Measurements from ENCODE around the gene IPCEF1. TPM values are rescaled to one million over a fixed set of nuclear protein-coding genes. Genes with fewer than 3 reads are reported as not detected.

The IPCEF1 gene
- total RNA-seq, 3 donors from 2014 or later (not counting 1 experiment from before 2014, with no cell fraction given): 31.4 to 53.2 (median 45.5) TPM

DNA sequence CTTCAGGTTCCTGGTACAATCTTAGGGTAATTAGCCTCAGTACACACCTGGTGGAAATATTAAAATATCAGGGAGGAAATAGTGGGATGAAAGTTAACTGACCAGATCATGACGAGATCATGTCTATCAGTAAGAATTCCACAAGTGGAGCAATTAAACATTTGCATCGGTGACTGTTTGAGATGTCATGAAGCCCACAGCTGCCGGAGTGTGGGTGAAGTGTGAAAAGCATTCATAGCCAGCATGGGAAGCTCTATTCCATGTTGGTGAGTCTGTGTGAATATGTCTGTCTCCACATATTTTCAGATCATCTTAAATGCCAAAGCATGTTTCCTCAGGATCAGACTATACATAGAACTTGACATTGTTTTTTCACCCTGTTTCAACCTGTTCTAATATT lies 142.8 kb downstream of the IPCEF1 start:
- no peak overlapping the region for H3K27ac ChIP-seq (ENCODE audit: low read length)
- Mint-ChIP-seq H3K4me1 (peaks cover 7 to 17% of the 10 kb centered on the region in 2 donors), H3K9me3 (no peaks in the 10 kb centered on the region), H3K36me3 (peaks cover 34% of the 10 kb centered on the region), H3K4me3 (no peak overlapping the region), H3K27ac (peak overlapping the region in 1 of 2 donors; percentile 25), H3K27me3 (ENCODE audit: low read depth in 2 of 2) (no peaks in the 10 kb centered on the region)
- H3K4me3 ChIP-seq (ENCODE audit: low read length): no peak overlapping the region
- DNase-seq (no peak), ATAC-seq (no peak)
- TF ChIP-seq, protein P1, sequence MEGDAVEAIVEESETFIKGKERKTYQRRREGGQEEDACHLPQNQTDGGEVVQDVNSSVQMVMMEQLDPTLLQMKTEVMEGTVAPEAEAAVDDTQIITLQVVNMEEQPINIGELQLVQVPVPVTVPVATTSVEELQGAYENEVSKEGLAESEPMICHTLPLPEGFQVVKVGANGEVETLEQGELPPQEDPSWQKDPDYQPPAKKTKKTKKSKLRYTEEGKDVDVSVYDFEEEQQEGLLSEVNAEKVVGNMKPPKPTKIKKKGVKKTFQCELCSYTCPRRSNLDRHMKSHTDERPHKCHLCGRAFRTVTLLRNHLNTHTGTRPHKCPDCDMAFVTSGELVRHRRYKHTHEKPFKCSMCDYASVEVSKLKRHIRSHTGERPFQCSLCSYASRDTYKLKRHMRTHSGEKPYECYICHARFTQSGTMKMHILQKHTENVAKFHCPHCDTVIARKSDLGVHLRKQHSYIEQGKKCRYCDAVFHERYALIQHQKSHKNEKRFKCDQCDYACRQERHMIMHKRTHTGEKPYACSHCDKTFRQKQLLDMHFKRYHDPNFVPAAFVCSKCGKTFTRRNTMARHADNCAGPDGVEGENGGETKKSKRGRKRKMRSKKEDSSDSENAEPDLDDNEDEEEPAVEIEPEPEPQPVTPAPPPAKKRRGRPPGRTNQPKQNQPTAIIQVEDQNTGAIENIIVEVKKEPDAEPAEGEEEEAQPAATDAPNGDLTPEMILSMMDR (IDR thresholded peaks at IDR 0.05): no peak
- intact Hi-C loops (cut with micrococcal nuclease): no loop called here
- WGBS (ENCODE audit: insufficient coverage): 91% methylated on average over 3 of the region's 3 CpGs
- H3K27me3 ChIP-seq (ENCODE audit: control insufficient read depth, insufficient read depth, low read length): no peaks in the 10 kb centered on the region
- no peaks in the 10 kb centered on the region for H3K4me1 ChIP-seq (ENCODE audit: control insufficient read depth, insufficient read depth, low read length)
- H3K9me3 ChIP-seq (ENCODE audit: control insufficient read depth, insufficient read depth, low read length): no peaks in the 10 kb centered on the region
- peaks cover 68% of the 10 kb centered on the region for H3K36me3 ChIP-seq (ENCODE audit: control insufficient read depth, insufficient read depth, low read length)

DNA sequence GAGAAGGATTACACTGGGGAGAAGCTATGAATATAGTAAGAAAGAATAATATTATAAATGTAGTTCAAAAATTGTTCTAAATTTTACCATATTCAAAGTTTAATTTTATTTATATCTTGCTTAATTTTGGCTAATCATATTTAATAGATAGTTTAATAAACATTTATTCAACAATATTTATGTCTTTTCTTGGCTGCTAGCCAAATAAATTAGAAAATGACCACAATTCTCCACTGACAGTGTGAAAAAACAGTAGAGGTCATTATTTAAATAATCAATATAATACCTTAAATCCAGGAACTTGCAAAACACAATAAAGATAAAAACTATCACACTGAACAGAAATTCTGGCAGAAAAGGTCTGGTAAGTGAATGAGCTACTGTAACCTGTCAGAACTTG lies 145.9 kb downstream of the IPCEF1 start:
- no peaks in the 10 kb centered on the region for H3K27me3 Mint-ChIP-seq (ENCODE audit: low read depth in 2 of 2)
- no peak overlapping the region for H3K4me3 Mint-ChIP-seq
- no peaks in the 10 kb centered on the region for H3K4me1 ChIP-seq (ENCODE audit: control insufficient read depth, insufficient read depth, low read length)
- peaks cover 48% of the 10 kb centered on the region for H3K36me3 Mint-ChIP-seq
- no peak overlapping the region for H3K27ac Mint-ChIP-seq
- peaks cover 77% of the 10 kb centered on the region for H3K36me3 ChIP-seq (ENCODE audit: control insufficient read depth, insufficient read depth, low read length)
- H3K4me1 Mint-ChIP-seq: peaks cover 12 to 25% of the 10 kb centered on the region in 2 donors
- H3K4me3 ChIP-seq (ENCODE audit: low read length): no peak overlapping the region
- ATAC-seq (no peak), DNase-seq (no peak)
- H3K9me3 Mint-ChIP-seq: no peaks in the 10 kb centered on the region
- no peaks in the 10 kb centered on the region for H3K9me3 ChIP-seq (ENCODE audit: control insufficient read depth, insufficient read depth, low read length)
- no peaks in the 10 kb centered on the region for H3K27me3 ChIP-seq (ENCODE audit: control insufficient read depth, insufficient read depth, low read length)
- H3K27ac ChIP-seq (ENCODE audit: low read length): no peak overlapping the region
- intact Hi-C loops (cut with micrococcal nuclease): no loop called here
- TF ChIP-seq, protein P1 (IDR thresholded peaks at IDR 0.05): no peak

GRCh38 chr6:154209555-154209954 lies 147.0 kb downstream of the IPCEF1 start:
- Histone ChIP-seq H3K27me3 (ENCODE audit: control insufficient read depth, insufficient read depth, low read length) (no peaks in the 10 kb centered on the region), H3K4me1 (ENCODE audit: control insufficient read depth, insufficient read depth, low read length) (no peaks in the 10 kb centered on the region), H3K27ac (ENCODE audit: low read length) (no peak overlapping the region), H3K4me3 (ENCODE audit: low read length) (no peak overlapping the region), H3K9me3 (ENCODE audit: control insufficient read depth, insufficient read depth, low read length) (no peaks in the 10 kb centered on the region), H3K36me3 (ENCODE audit: control insufficient read depth, insufficient read depth, low read length) (peaks cover 81% of the 10 kb centered on the region)
- ATAC-seq (no peak), DNase-seq (no peak)
- no peaks in the 10 kb centered on the region for H3K9me3 Mint-ChIP-seq
- H3K27ac Mint-ChIP-seq: no peak overlapping the region
- peaks cover 17 to 31% of the 10 kb centered on the region in 2 donors for H3K4me1 Mint-ChIP-seq
- TF ChIP-seq, protein P1 (IDR thresholded peaks at IDR 0.05): no peak
- peaks cover 49% of the 10 kb centered on the region for H3K36me3 Mint-ChIP-seq
- no peak overlapping the region for H3K4me3 Mint-ChIP-seq
- intact Hi-C loops (cut with micrococcal nuclease): no loop called here
- no CpG with 5 or more reads among the region's 3 CpGs for WGBS (ENCODE audit: insufficient coverage)
- no peaks in the 10 kb centered on the region for H3K27me3 Mint-ChIP-seq (ENCODE audit: low read depth in 2 of 2)

DNA sequence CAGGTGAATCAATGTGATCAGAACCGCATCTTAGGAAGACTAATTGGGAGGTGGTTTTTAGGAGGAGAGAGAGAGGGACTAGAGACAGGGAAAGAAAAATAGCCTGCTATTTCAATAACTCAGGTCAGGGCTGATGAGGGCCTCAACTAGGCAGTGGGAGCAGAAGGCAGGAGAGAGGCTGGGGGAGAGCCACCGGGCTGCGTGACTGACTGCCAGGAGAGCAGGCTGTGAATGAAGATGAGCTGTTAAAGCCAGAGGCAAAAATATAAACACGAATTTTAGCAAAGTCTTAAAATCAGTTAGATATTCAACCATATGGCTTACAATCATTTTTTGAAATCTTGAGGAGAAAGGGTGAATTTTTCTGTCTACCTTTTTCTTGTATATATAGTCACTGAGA lies 149.6 kb downstream of the IPCEF1 start:
- Mint-ChIP-seq H3K27me3 (ENCODE audit: low read depth in 2 of 2) (no peaks in the 10 kb centered on the region), H3K27ac (peak overlapping the region in 1 of 2 donors; percentile 55), H3K4me1 (peaks cover 16 to 42% of the 10 kb centered on the region in 2 donors), H3K9me3 (no peaks in the 10 kb centered on the region), H3K36me3 (peaks cover 40% of the 10 kb centered on the region), H3K4me3 (no peak overlapping the region)
- TF ChIP-seq, protein P1 (IDR thresholded peaks at IDR 0.05): no peak
- Histone ChIP-seq H3K27ac (ENCODE audit: low read length) (no peak overlapping the region), H3K36me3 (ENCODE audit: control insufficient read depth, insufficient read depth, low read length) (peaks cover 82% of the 10 kb centered on the region), H3K4me3 (ENCODE audit: low read length) (no peak overlapping the region), H3K4me1 (ENCODE audit: control insufficient read depth, insufficient read depth, low read length) (no peaks in the 10 kb centered on the region), H3K9me3 (ENCODE audit: control insufficient read depth, insufficient read depth, low read length) (no peaks in the 10 kb centered on the region), H3K27me3 (ENCODE audit: control insufficient read depth, insufficient read depth, low read length) (no peaks in the 10 kb centered on the region)
- ATAC-seq: no peak
- 82% methylated on average over 3 of the region's 4 CpGs for WGBS (ENCODE audit: insufficient coverage)
- intact Hi-C loops (cut with micrococcal nuclease): no loop called here
- DNase-seq: no peak
